Measurements from ENCODE around the gene ANKDD1A. TPM values are rescaled to one million over a fixed set of nuclear protein-coding genes. Genes with fewer than 3 reads are reported as not detected.

ANKDD1A gene
- total RNA-seq, 2 donors from 2014 or later: 0.96 to 2.2 TPM

DNA sequence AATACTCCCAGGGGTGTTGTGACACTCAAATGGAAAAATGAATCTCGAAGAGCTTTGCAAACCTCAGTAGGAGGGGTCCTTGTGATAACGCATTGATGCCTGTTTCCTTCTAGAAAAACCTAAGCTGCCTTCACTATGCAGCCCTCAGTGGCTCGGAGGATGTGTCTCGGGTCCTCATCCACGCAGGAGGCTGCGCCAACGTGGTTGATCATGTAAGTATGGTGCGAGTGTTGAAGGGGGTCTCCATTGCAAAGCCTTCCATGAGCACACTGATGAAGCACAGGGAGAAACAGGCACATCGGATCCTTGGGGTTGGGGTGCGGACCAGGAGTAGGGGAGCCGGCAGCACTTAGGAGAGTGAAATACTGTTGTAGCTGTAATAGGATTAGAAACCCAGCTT lies 22.3 kb downstream of the ANKDD1A start:
- DNase-seq (ENCODE audit: low spot score): no peak
- TF ChIP-seq, protein P1, sequence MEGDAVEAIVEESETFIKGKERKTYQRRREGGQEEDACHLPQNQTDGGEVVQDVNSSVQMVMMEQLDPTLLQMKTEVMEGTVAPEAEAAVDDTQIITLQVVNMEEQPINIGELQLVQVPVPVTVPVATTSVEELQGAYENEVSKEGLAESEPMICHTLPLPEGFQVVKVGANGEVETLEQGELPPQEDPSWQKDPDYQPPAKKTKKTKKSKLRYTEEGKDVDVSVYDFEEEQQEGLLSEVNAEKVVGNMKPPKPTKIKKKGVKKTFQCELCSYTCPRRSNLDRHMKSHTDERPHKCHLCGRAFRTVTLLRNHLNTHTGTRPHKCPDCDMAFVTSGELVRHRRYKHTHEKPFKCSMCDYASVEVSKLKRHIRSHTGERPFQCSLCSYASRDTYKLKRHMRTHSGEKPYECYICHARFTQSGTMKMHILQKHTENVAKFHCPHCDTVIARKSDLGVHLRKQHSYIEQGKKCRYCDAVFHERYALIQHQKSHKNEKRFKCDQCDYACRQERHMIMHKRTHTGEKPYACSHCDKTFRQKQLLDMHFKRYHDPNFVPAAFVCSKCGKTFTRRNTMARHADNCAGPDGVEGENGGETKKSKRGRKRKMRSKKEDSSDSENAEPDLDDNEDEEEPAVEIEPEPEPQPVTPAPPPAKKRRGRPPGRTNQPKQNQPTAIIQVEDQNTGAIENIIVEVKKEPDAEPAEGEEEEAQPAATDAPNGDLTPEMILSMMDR (IDR thresholded peaks at IDR 0.05): no peak
- Histone ChIP-seq H3K9me3 (no peaks in the 10 kb centered on the region), H3K36me3 (no peaks in the 10 kb centered on the region), H3K27ac (no peak overlapping the region), H3K27me3 (no peaks in the 10 kb centered on the region), H3K4me3 (no peak overlapping the region), H3K4me1 (no peaks in the 10 kb centered on the region)

- Histone ChIP-seq H3K27me3 (no peaks in the 10 kb centered on the region), H3K9me3 (no peaks in the 10 kb centered on the region), H3K36me3 (no peaks in the 10 kb centered on the region), H3K4me1 (no peaks in the 10 kb centered on the region), H3K4me3 (no peak overlapping the region), H3K27ac (no peak overlapping the region)
- no peak for DNase-seq (ENCODE audit: low spot score)
- TF ChIP-seq, protein P1 (IDR thresholded peaks at IDR 0.05): no peak
Measured at GRCh38 chr15:64938192-64938591, 26.5 kb downstream of the ANKDD1A start.

DNA sequence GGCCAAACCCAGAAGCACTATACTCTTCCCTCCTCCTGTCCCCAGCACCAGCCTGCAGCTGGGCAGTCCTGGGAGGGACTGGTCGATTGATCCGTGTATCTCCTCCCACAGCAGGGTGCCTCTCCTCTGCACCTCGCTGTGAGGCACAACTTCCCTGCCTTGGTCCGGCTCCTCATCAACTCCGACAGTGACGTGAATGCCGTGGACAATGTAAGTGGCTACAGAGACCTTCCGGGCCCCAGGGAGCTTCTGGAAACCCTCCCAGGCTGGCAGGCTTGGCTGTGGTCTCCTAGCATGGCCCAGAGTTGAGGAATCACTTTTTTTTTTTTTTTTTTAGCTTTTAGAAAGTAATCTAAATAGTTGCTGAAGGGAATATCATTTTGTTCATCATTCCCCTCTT lies 30.7 kb downstream of the ANKDD1A start:
- TF ChIP-seq, protein P1 (IDR thresholded peaks at IDR 0.05): no peak
- no peak overlapping the region for H3K4me3 ChIP-seq
- no peaks in the 10 kb centered on the region for H3K9me3 ChIP-seq
- H3K27ac ChIP-seq: no peak overlapping the region
- H3K36me3 ChIP-seq: no peaks in the 10 kb centered on the region
- no peaks in the 10 kb centered on the region for H3K4me1 ChIP-seq
- no peaks in the 10 kb centered on the region for H3K27me3 ChIP-seq
- no peak for DNase-seq (ENCODE audit: low spot score)

DNA sequence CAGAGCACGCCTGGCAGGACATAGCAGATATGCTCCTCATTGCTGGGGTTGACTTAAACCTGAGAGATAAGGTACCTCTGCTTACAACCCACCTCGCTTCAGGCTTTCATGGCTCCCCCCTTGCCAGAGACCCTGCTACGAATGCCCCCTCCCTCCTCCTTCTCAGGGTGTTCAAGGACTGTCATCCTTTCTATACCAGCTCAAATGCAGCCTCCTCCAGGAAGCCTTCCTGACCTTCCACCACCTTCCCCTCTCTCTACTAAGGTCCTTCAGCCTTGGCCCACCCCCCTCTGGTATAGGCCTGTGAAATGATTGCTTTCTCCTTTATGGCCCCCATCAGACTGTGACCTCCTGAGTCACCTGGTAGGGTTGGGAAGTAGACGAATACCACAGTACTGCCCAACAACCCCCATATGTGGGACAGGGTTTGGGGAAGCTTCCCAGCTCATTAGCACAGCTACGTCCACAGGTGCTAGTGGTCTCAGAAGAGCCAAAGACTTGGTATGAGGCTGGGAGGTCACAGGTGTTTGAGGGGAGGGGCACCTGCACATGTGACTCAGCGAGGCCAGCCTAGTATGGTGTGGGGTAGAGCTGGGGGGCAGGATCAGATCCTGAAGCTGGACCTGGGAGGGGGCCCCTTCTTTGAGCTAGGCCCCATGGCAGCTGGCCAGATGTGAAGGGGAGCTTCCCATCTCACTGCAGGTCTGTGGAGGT lies 32.0 kb downstream of the ANKDD1A start:
- Histone ChIP-seq H3K9me3 (no peaks in the 10 kb centered on the region), H3K4me3 (no peak overlapping the region), H3K36me3 (no peaks in the 10 kb centered on the region), H3K27ac (no peak overlapping the region), H3K4me1 (no peaks in the 10 kb centered on the region), H3K27me3 (no peaks in the 10 kb centered on the region)
- TF ChIP-seq, protein P1 (IDR thresholded peaks at IDR 0.05): no peak
- DNase-seq (ENCODE audit: low spot score): no peak

DNA sequence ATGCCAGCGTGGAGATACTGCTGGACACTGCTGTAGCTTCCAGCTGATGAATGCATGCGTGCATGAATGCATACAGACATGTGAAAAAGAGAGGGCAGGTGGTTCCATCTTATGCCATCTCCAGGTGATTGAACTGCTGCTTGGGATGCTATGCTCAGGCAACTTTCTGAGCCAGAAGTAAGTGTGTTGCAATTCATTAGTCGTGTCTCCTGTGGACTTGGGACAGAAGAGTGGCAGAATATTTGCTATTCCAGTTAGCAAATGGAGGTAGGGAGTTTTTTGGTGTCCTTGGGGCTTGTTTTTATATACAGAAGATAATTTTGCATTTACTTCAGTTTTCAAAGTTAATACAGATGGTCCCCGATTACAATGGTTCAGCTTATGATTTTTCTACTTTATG lies 33.3 kb downstream of the ANKDD1A start:
- no peaks in the 10 kb centered on the region for H3K36me3 ChIP-seq
- no peak for DNase-seq (ENCODE audit: low spot score)
- no peaks in the 10 kb centered on the region for H3K27me3 ChIP-seq
- TF ChIP-seq, protein P1 (IDR thresholded peaks at IDR 0.05): no peak
- no peak overlapping the region for H3K4me3 ChIP-seq
- no peaks in the 10 kb centered on the region for H3K4me1 ChIP-seq
- no peaks in the 10 kb centered on the region for H3K9me3 ChIP-seq
- no peak overlapping the region for H3K27ac ChIP-seq

DNA sequence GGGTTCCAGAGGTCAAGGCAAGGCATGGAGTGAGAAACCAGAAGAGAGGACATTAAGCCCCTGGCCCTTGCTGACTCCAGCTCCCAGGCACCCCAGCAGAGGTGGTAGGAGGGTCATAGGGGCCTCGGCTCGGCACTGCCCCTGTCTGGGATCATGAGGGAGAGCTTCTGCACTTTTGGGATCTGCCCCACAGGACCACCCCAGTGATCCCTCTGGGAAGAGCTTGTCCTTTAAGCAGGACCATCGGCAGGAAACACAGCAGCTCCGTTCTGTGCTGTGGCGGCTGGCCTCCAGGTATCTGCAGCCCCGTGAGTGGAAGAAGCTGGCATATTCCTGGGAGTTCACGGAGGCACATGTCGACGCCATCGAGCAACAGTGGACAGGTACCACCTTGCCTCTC lies 35.5 kb downstream of the ANKDD1A start:
- TF ChIP-seq, protein P1 (IDR thresholded peaks at IDR 0.05): no peak
- Histone ChIP-seq H3K4me3 (no peak overlapping the region), H3K4me1 (no peaks in the 10 kb centered on the region), H3K36me3 (no peaks in the 10 kb centered on the region), H3K9me3 (no peaks in the 10 kb centered on the region), H3K27ac (no peak overlapping the region), H3K27me3 (no peaks in the 10 kb centered on the region)
- no peak for DNase-seq (ENCODE audit: low spot score)
